Loucy (cell line): Measurements from ENCODE around the gene MEAF6.

ENCODE experiments used
- H2AFZ ChIP-seq: fragments of 200-600 bp; sonication (generic); 2 replicates; pipeline ENCODE4 v1.6.0; 2016; ENCODE audit warnings: antibody characterized with exemption, mild to moderate bottlenecking, low read length, moderate library complexity
- H3F3A ChIP-seq: fragments of 200-600 bp; 2 replicates; pipeline ENCODE4 v1.6.0; 2016; ENCODE audit warnings: antibody characterized with exemption, low read depth, mild to moderate bottlenecking
- H3K27me3 ChIP-seq: fragments of 200-600 bp; sonication (generic); 2 replicates; pipeline ENCODE4 v1.6.1; 2014; ENCODE audit warnings: low read length, mild to moderate bottlenecking; ENCODE audit not compliant: insufficient read depth, poor library complexity, severe bottlenecking
- H3K36me3 ChIP-seq: fragments of 200-600 bp; sonication (generic); 2 replicates; pipeline ENCODE4 v1.6.1; 2016; ENCODE audit warnings: low read length; ENCODE audit not compliant: insufficient read depth
- H3K4me1 ChIP-seq: fragments of 200-600 bp; sonication (generic); 2 replicates; pipeline ENCODE4 v1.5.1; 2014; ENCODE audit warnings: low read length, mild to moderate bottlenecking; ENCODE audit not compliant: insufficient read depth, poor library complexity, severe bottlenecking
- H3K4me2 ChIP-seq: fragments of 200-600 bp; sonication (generic); 2 replicates; pipeline ENCODE4 v1.6.0; 2014; ENCODE audit warnings: antibody characterized with exemption, low read length, low read depth, mild to moderate bottlenecking; ENCODE audit not compliant: poor library complexity, severe bottlenecking
- H3K4me3 ChIP-seq: fragments of 200-600 bp; sonication (generic); 2 replicates; pipeline ENCODE4 v1.5.1; 2014; ENCODE audit warnings: low read length, mild to moderate bottlenecking, mixed read lengths; ENCODE audit not compliant: poor library complexity, severe bottlenecking
- H3K79me2 ChIP-seq: fragments of 200-600 bp; sonication (generic); 2 replicates; pipeline ENCODE4 v1.6.1; 2014; ENCODE audit warnings: low read length; ENCODE audit not compliant: insufficient read depth
- H3K9ac ChIP-seq: fragments of 200-600 bp; sonication (generic); 2 replicates; pipeline ENCODE4 v1.6.0; 2014; ENCODE audit warnings: mild to moderate bottlenecking, low read depth, low read length, moderate library complexity; ENCODE audit not compliant: poor library complexity, severe bottlenecking
- H3K9me2 ChIP-seq: fragments of 200-600 bp; sonication (generic); replicated peaks from 2 replicates; pipeline ENCODE4 v1.6.1; 2016; ENCODE audit warnings: low read depth, low read length, mixed read lengths
- H3K9me3 ChIP-seq: fragments of 200-600 bp; sonication (generic); 2 replicates; pipeline ENCODE4 v1.6.1; 2014; ENCODE audit warnings: mild to moderate bottlenecking, antibody characterized with exemption, low read length, low read depth; ENCODE audit not compliant: insufficient read depth
- H4K20me1 ChIP-seq: fragments of 200-600 bp; sonication (generic); 2 replicates; pipeline ENCODE4 v1.6.0; 2014; ENCODE audit warnings: antibody characterized with exemption, low read length, mild to moderate bottlenecking; ENCODE audit not compliant: insufficient read depth, poor library complexity, severe bottlenecking
- CTCF ChIP-seq: fragments of 200-600 bp; sonication (generic); conservative IDR thresholded peaks from 2 replicates; pipeline ENCODE4 v1.5.1; 2014; ENCODE audit warnings: mild to moderate bottlenecking, antibody characterized with exemption, low read length
- EZH2phosphoT487 ChIP-seq: fragments of 200-600 bp; IDR thresholded peaks from 2 replicates; pipeline ENCODE4 v1.6.1; 2018; ENCODE audit warnings: antibody characterized with exemption, mild to moderate bottlenecking, moderate library complexity, borderline replicate concordance

The MEAF6 gene

GRCh38 chr1:37442644-37443043, 71.9 kb downstream of the MEAF6 start:
- Histone ChIP-seq H3K27me3 (no peaks in the 10 kb centered on the region), H3F3A (no peaks in the 10 kb centered on the region), H3K36me3 (no peaks in the 10 kb centered on the region), H3K9ac (no peak overlapping the region), H3K9me2 (no peaks in the 10 kb centered on the region), H3K4me1 (no peaks in the 10 kb centered on the region), H3K9me3 (no peaks in the 10 kb centered on the region), H3K4me2 (no peak overlapping the region), H2AFZ (no peak overlapping the region), H3K4me3 (no peak overlapping the region), H3K79me2 (no peaks in the 10 kb centered on the region), H4K20me1 (no peaks in the 10 kb centered on the region)
- TF ChIP-seq CTCF = no peak
- TF ChIP-seq EZH2phosphoT487 = no peak
